ACHN (cell line): ENCODE results near the gene ZNF705A.
"Not testable (repeated sequence)": the region's sequence is repeated elsewhere in the genome, so short reads cannot be mapped to it uniquely, and the experiment has no call there.

Experiments used
- DNase-seq: peaks from one replicate; pipeline ENCODE4 v3.0.0-alpha.2; 2015
- in situ Hi-C: cut with HindIII; loops from 2 replicates; pipeline ENCODE4 v1.10.0; 2017; ENCODE audit warnings: low sequenced_read_pairs, low pct_ligation_motif_present, low pct_unique_long_range_greater_than_20kb

ZNF705A gene

GRCh38 chr12:8156845-8157244 is at the start of gene ZNF705A:
ZNF705A (plus strand) TSS chr12:8157015; CDS start chr12:8172626, 15,611 bp downstream.
- peak; percentile 65 for DNase-seq
- in situ Hi-C loops: no loop called here

GRCh38 chr12:8108808-8109398 is 47.9 kb upstream of the ZNF705A start:
- DNase-seq: peak; percentile 86
- in situ Hi-C loops: no loop called here

- in situ Hi-C loops, DNase-seq: not testable (repeated sequence)
These were observed 43.7 kb upstream of the ZNF705A start for GRCh38 chr12:8113117-8113516.

- in situ Hi-C loops: no loop called here
These were observed 36.6 kb upstream of the ZNF705A start for GRCh38 chr12:8120072-8120713.

GRCh38 chr12:8123124-8123912 is 33.5 kb upstream of the ZNF705A start, which contains the start of gene CLEC4A:
CLEC4A (plus strand) TSS chr12:8123617; CDS start chr12:8123879, 262 bp downstream.
- DNase-seq: no peak
- in situ Hi-C loops: no loop called here

More at GRCh38 chr12:8120072-8120713, 36.6 kb upstream of the ZNF705A start:
- no peak for DNase-seq

GRCh38 chr12:8127138-8127537 is 29.7 kb upstream of the ZNF705A start:
- in situ Hi-C loops: no loop called here
- no peak for DNase-seq

- DNase-seq, in situ Hi-C loops: not testable (repeated sequence)
These were observed 23.0 kb upstream of the ZNF705A start for GRCh38 chr12:8133636-8134397.

- in situ Hi-C loops, DNase-seq: not testable (repeated sequence)
These were observed 22.4 kb upstream of the ZNF705A start for GRCh38 chr12:8134398-8134930.

- DNase-seq, in situ Hi-C loops: not testable (repeated sequence)
These were observed 15.2 kb upstream of the ZNF705A start for GRCh38 chr12:8141647-8142046.

- DNase-seq: no peak
- in situ Hi-C loops: no loop called here
These were observed 13.6 kb upstream of the ZNF705A start for GRCh38 chr12:8143261-8143660.

GRCh38 chr12:8145754-8146441 is 10.9 kb upstream of the ZNF705A start:
- DNase-seq: no peak
- in situ Hi-C loops: no loop called here

- in situ Hi-C loops: no loop called here
- no peak for DNase-seq
These were observed 10.4 kb upstream of the ZNF705A start for GRCh38 chr12:8146442-8146771.

GRCh38 chr12:8154526-8154925 is 2.3 kb upstream of the ZNF705A start:
- in situ Hi-C loops: no loop called here
- DNase-seq: no peak

- no peak for DNase-seq
- in situ Hi-C loops: no loop called here
These were observed 399 bp upstream of the ZNF705A start for GRCh38 chr12:8156416-8156815.

GRCh38 chr12:8157484-8158198 is 826 bp downstream of the ZNF705A start:
- peak; percentile 93 for DNase-seq
- in situ Hi-C loops: no loop called here

GRCh38 chr12:8172911-8173310 is 16.1 kb downstream of the ZNF705A start:
- DNase-seq, in situ Hi-C loops: not testable (repeated sequence)

- peak; percentile 61 for DNase-seq
- in situ Hi-C loops: not testable (repeated sequence)
These were observed 23.3 kb downstream of the ZNF705A start for GRCh38 chr12:8179989-8180585.
